SK-N-SH treated with all-trans-retinoic acid at 6 μM for 48 hours (cell line): ENCODE data around the gene PLA2G3.

Source experiments
- ARNTL ChIP-seq: fragments of 450-650 bp; formaldehyde crosslinking; IDR thresholded peaks from 2 replicates; pipeline ENCODE4 v1.5.0; 2020; ENCODE audit warnings: low read depth, mild to moderate bottlenecking, moderate library complexity, borderline replicate concordance
- POU6F1 ChIP-seq: fragments of 250-450 bp; sonication (Bioruptor Pico); IDR thresholded peaks from 2 replicates; pipeline ENCODE4 v1.8.0; 2021; ENCODE audit warnings: low read depth, mild to moderate bottlenecking, moderate library complexity, borderline replicate concordance

GRCh38 chr22:31161386-31161785 is 21.1 kb upstream of the PLA2G3 start:
- TF ChIP-seq ARNTL: no peak
- TF ChIP-seq POU6F1 (CRISPR knock-in tag): no peak
